SKM-1 (cell line): ENCODE measurements around the gene ZC3H10.
"Not testable (repeated sequence)": the region's sequence is repeated elsewhere in the genome, so short reads cannot be mapped to it uniquely, and the experiment has no call there.

Experiments used
- DNase-seq: peaks from one replicate; lab custom pipeline; 2025; ENCODE audit not compliant: unreplicated experiment; lab: John Stamatoyannopoulos, UW

The ZC3H10 gene

DNA sequence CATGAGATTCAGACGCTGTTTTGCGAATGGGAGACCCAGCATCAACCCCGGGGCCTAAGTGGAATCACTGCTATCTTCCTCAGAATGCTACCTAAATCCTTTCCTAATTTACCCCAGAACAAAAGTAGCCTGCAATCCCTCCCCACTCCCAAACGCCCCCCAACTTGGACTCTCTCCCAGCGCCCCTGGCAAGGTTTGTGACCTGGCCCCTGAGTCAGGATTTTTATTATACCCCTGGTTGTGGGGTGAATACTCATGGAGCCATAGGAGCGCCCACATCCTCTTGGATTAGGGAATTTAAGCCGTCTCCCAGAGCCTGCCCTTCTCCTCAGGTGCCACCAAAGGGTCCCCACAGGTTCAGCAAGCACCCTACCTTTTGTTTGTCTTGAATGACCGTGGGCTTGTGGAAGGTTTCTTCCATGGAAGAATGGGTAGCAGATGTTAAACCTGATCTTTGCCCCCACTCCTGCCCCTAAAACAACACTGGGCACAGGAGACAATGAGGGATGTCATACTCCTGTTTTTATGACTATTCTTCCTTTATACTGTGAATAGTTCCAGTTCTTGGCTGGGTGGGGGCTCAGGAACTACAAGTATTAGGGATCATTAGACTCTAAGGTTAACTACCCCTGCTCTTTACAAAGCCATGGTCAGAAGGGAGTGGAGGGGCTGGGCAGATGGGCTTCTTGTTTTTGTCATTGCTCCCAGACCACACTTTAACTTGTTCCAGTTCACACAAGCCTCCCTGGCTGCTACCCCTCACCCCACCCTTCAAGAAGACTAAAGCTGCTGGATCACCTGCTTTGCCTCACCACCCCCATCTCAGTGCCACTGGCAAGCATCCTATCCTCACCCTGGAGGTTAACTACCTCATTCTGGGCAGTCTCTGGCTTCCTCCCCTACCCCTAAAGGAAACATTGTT lies 35.0 kb downstream of the ZC3H10 start:
- no peak for DNase-seq

GRCh38 chr12:56153678-56154065 lies 35.6 kb downstream of the ZC3H10 start:
- DNase-seq, result no peak

- no peak for DNase-seq
Observed at GRCh38 chr12:56154246-56154771, 36.2 kb downstream of the ZC3H10 start.

DNA sequence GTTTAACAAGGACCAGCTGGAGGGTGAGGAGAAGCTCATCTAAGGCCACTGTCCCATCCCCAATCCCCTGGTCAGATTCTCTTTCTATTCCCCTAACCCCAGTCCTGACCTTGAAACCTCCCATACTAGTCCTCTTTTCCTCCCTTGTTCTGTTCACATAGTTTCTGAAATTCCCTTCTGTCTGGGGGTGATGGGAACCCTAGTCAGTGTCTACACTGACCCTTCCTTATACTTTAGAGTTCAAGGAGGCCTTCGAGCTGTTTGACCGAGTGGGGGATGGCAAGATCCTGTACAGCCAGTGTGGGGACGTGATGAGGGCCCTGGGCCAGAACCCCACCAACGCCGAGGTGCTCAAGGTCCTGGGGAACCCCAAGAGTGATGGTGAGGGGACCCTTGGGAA lies 36.8 kb downstream of the ZC3H10 start:
- DNase-seq, result no peak

GRCh38 chr12:56155256-56155845 lies 37.3 kb downstream of the ZC3H10 start:
- no peak for DNase-seq

GRCh38 chr12:56156464-56157200 lies 38.6 kb downstream of the ZC3H10 start:
- DNase-seq, result not testable (repeated sequence)

GRCh38 chr12:56157201-56158028 lies 39.3 kb downstream of the ZC3H10 start:
- DNase-seq, result peak; percentile 50

- peak; percentile 69 for DNase-seq
Observed at GRCh38 chr12:56158029-56158925, 40.2 kb downstream of the ZC3H10 start, which contains the start of gene MYL6. TSS of gene MYL6 (plus strand) at chr12:56158359. CDS start at chr12:56158402, 43 bp downstream.

DNA sequence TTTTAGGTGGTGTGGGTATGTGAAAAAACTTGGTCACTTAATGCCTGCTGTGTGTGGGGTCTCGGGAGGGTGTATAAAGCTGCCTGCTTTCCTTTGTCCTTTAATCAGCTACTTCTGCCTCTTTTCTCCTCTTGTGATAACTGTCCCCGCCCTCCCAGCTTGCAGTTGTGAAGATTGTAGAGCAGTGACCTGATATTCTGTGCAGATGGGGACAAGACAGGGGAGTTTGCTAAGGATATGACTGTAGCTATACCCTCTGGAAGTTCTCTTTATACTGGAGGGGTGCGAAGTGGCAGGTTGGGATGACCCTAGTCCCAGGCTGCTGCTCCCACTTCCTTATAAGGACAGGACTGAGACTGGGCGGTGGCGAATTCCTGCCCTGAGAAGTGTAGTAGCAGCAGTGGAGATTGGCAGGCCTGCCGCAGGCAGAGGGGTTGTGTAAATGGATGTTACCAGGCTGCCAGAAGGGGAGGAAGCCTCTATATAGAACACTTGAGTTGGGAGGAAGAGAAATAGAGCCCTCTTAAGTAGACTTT lies 40.9 kb downstream of the ZC3H10 start:
- no peak for DNase-seq

- no peak for DNase-seq
Observed at GRCh38 chr12:56159482-56160192, 41.6 kb downstream of the ZC3H10 start.

- no peak for DNase-seq
Observed at GRCh38 chr12:56160193-56160763, 42.2 kb downstream of the ZC3H10 start.

DNA sequence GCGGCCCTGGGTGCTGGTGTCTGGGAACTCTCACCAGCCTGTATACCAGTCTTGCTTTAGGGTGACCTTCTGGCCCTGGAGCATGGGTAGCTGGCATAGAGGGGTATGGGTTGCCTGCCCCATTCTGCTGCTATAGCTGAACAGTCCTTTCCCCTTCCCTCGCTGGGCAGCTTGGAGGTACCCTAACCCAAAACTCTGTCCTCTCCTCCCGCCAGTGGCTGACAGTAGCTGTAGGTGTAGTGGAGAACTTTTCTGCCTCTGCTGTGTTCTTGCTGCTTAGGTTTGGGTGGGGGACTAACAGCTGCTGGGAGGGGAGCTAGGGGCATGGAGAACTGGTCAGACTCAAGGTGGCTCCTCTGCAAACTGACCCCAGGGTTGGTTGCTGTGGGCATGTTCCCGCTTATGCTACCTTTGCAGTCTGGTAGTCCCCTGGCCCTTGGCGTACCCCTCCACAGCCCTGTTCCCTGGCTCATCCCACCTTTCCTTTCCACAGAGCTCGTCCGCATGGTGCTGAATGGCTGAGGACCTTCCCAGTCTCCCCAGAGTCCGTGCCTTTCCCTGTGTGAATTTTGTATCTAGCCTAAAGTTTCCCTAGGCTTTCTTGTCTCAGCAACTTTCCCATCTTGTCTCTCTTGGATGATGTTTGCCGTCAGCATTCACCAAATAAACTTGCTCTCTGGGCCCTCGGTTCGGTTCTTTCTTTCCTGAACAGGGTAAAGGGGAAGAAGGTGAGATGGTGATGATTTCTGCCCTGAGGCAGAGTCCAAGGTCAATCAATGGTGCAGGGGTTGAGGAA lies 43.0 kb downstream of the ZC3H10 start:
- DNase-seq, result no peak

DNA sequence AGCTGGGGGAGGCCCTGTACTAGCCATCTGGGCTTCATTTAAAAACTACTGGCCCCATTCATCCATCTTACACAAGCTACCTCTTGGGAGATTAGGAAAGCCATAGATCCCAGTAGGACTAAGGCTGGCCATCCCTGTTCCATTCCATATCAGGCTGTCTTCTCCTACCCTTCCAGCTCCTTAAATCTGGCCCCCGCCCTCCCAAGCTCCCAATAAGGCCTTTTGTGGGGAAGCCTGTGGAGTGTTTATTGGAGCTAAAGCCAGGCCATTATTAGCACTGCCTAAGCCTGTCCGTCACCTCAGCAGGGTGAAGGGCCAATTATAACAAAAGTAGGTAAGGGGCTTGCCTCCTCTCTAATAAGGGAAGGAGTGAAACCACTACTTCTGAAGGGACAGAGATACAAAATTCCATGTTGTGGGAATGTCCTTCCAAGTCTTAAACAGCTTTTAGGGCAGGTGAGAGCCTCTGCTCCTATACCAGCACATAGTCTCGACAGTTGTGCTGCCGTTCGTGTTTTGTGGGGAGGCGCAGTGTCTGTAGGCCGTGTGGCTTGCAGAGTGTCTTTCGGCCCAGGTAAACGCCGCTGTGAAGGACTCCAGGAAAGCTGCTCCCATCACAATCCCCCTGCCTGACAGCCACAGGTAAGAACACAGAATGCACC lies 43.8 kb downstream of the ZC3H10 start:
- DNase-seq, result no peak

- DNase-seq, result no peak
Observed at GRCh38 chr12:56162468-56163290, 44.6 kb downstream of the ZC3H10 start.

DNA sequence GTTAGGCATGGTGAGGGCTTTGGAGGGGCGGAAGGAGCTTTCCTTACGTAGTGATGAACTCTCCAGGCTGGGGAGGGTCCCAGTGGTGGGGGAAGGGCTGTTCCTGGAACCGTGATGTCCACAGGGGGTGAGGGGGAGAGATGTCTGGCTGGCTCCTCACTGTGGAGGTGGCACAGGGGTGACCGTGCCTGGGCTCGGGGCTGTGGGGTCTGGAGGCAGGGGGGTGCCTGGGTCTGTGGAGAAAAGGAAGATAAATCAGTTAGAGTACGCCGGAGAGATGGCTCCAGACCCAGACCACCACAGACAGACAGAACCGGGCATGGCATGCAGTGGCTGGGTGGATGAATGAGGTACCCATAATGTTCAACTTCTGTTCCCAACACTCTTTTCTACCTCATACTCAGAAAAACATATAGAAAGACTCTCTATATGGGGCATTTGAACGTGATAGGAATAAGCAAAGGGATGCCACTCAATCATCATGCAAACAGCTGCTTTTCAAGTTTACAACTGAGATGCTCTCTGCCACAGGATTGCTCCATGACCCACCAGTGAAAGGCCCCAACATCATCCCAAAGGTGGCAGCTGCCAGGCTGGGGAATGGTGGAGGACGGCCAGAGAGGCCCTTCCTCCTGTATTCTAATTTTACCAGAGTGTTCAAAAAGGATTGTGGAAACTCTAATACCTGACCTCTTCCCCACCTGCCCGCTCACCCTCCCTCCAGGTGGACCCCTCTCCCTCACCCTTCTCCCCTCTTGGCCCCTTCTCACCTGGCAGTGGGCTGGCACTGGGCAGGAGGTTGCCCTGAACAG lies 45.7 kb downstream of the ZC3H10 start:
- DNase-seq, result no peak
